GM12873 (cell line): ENCODE results near the gene COP1.

Experiments used
- CTCF ChIP-seq: IDR thresholded peaks from 2 replicates; pipeline ENCODE4 v1.5.1; 2012; ENCODE audit warnings: low read depth, mild to moderate bottlenecking, moderate library complexity, low read length, control low read depth; ENCODE audit not compliant: insufficient read depth; ENCODE audit errors: missing control alignments

The COP1 gene

DNA sequence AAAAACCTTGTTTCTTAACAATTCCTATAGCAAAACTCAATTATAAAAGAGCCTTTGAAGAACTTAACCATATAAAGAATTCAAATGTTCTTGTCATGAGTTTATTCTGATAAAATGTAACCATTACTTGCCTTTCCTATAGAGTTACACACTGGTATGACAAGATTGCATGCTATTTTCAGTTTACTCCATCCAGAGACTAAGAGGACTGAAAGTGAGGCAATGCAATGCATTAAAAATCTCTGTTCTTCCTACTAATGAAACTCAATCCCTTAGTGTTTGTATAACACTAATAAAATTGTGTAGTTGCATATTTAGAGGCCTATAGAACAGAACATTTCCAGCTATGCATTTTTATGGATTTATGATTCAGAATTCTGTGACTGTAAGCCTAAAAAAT, 88.1 kb downstream of the COP1 start:
- TF ChIP-seq CTCF: no peak

- no peak for TF ChIP-seq CTCF
Measured at GRCh38 chr1:176111835-176112234, 95.3 kb downstream of the COP1 start.

GRCh38 chr1:176110203-176110602, 96.9 kb downstream of the COP1 start:
- no peak for TF ChIP-seq CTCF

GRCh38 chr1:176102768-176103350, 104.2 kb downstream of the COP1 start:
- TF ChIP-seq CTCF: no peak

DNA sequence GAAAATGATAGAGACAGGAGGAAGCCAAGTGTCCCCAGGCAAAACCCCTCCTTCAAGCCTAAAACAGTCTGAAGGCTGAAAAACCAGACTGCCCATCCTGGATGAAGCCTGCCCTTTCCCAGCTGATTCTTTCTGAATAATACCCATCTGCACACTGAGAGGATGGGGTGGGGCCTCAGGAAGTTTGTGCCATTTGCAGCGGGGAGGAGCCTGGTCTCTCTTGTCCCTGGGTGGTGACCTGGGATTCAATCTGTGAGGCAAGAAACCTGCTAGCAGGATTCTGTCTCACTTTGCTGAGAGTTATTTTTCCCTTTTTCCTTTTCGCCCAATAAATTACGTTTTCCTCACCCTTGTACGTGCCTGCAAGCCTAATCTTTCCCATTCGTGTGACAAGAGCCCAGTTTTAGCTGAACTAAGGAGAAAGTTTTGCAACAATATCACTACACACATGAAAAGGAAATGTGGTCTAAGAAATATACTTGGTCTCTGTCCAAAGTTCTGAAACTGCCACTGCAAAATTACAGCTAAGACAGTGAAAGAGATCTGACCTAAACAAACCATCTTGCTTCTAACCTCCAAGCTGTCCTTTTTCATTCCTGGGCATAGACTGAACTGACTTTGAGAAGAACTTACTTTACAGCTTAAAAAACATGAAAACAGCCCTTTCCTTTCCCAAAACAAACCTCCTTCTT, 105.0 kb downstream of the COP1 start:
- TF ChIP-seq CTCF: no peak

DNA sequence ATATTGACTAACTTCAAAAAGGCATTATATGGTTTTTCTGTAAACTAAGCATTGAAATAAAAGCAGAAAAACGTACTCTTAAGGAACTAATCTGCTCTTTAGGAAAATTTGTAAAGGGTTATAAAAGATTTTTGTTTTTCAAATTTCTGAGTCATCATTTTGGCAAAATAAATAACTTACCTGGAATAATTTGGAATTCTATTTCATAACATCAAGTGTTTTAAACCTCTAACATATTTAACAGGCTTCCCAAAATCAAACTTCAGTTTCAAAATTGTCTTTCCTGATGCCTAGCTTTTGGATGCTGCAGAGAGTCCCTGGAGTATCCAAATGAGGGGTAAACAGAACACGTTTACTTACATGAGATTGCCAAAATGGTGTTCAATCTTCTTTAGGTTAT, 108.5 kb downstream of the COP1 start:
- TF ChIP-seq CTCF: no peak

DNA sequence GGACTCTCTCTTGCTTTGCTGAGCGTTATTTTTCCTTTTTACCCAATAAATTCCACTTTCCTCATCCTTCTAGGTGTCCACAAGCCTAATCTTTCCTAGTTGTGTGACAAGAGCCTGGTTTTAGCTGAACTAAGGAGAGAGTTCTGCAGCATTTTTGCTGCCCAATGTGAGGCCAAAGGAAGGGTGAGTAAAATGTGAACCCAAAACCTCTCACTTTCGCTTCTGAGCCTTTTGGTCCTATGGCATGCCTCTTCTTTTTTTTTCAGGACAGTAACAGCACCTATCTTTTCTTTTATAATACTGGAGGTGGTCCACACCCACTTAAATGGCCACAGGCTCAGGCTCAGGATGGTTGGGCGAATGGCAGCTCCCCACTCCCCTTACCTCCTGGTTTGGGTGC, 111.1 kb downstream of the COP1 start:
- no peak for TF ChIP-seq CTCF
